Motor neuron (in vitro differentiated cells): ENCODE results near the gene MYLIP. TPM values are rescaled to one million over a fixed set of nuclear protein-coding genes. Genes with fewer than 3 reads are reported as not detected.

Source experiments
- ATAC-seq, 8 experiments: fragments of 200-7000 bp; cut with Tn5 transposase; replicated peaks in 6 of 8; 2 replicates each; pipeline ENCODE4 v1.8.0; 2021; ENCODE audit warnings: mild to moderate bottlenecking in 8 of 8, moderate library complexity in 8 of 8
- H3K27ac ChIP-seq, 2 donors: fragments of 250-450 bp; sonication (Bioruptor Pico); 2 replicates each; pipeline ENCODE4 v1.9.0; 2021; ENCODE audit warnings: antibody characterized with exemption in 2 of 2, mild to moderate bottlenecking in 2 of 2, moderate library complexity in 1 of 2
- H3K4me1 ChIP-seq, 2 donors: fragments of 250-450 bp; sonication (Bioruptor Pico); replicated peaks in 1 of 2; 2 replicates each; pipeline ENCODE4 v1.6.1; 2021; ENCODE audit warnings: antibody characterized with exemption in 2 of 2, mild to moderate bottlenecking in 2 of 2, moderate library complexity in 1 of 2
- H3K4me3 ChIP-seq, 5 donors: fragments of 250-450 bp; sonication (Bioruptor Pico); 2 replicates each; pipeline ENCODE4 v1.9.0; 2021; ENCODE audit warnings: antibody characterized with exemption in 5 of 5, mild to moderate bottlenecking in 5 of 5, moderate library complexity in 4 of 5
- WGBS, 10 experiments: fragments of 450-650 bp; shearing (Covaris generic); methylation state at CpG; one replicate each; pipeline ENCODE4 v1.0.0; 2022; 5-methylcytosine and 5-hydroxymethylcytosine counted together
- in situ Hi-C, 9 experiments: fragments of 400-800 bp; cut with MboI; loops; one replicate each; pipeline ENCODE4 v1.15.0; 2021; ENCODE audit warnings: low sequenced_read_pairs in 9 of 9, low pct_unique_long_range_greater_than_20kb in 2 of 9; ENCODE audit not compliant: unreplicated experiment in 9 of 9
- total RNA-seq, 8 experiments: library from RNA; unstranded; fragments of 300-600 nt; gene quantifications; 2 replicates each; pipeline versions ENCODE4 v1.2.3 to v1.2.4, GENCODE V29; 2022

Gene MYLIP
- total RNA-seq, 8 experiments from 2014 or later: 7.5 to 36.2 (median 15.6) TPM

DNA sequence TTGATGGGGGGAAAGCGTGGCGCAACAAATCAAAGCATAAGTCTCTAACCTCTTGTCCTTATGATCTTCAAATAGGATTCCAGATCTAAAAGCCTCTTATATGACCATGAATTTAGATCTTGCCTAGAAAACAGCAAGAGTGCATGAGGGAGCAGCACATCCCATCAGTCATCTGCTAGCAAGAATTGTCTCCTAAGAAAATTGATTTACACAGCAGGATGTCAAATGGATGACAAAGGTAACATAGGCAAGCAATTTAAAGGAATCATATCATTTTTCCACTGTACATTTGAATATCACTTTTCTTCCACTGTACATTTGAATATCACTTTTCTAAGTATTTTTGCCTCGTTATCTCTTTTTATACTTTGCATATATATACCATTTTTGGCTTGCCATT lies 7.5 kb upstream of the MYLIP start:
- Histone ChIP-seq H3K27ac (no peak overlapping the region), H3K4me3 (no peak overlapping the region), H3K4me1 (peaks cover 0 to 4% of the 10 kb centered on the region in 2 donors)
- no peak for ATAC-seq
- in situ Hi-C loops: no loop called here
- WGBS, 10 experiments: 63 to 100% (median 88%) methylated on average over 1 to 3 of the region's 3 CpGs

DNA sequence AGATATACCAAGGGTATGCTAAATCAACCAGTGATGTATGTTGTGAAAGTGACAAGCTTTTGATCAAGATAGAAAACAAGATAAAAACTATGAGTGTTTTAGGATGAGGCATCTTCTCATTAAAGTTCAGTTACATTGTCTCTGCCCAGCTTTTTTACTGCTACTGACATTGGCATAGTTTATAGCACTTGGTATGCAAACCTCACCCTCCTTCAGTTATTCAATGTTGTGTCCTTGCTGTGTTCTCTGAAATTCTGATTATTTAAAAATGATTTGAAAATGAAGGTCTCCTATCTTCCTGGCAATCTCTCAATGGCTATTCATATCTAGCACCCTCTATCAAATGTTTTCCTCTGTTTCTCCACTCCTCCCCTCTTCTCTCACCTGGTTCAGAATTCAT lies 6.7 kb upstream of the MYLIP start:
- in situ Hi-C loops: no loop called here
- peak in 3 of 8 experiments; percentile 60 to 71 (median 71) for ATAC-seq
- no peak overlapping the region for H3K27ac ChIP-seq
- H3K4me1 ChIP-seq: peaks cover 0 to 4% of the 10 kb centered on the region in 2 donors
- H3K4me3 ChIP-seq: no peak overlapping the region

DNA sequence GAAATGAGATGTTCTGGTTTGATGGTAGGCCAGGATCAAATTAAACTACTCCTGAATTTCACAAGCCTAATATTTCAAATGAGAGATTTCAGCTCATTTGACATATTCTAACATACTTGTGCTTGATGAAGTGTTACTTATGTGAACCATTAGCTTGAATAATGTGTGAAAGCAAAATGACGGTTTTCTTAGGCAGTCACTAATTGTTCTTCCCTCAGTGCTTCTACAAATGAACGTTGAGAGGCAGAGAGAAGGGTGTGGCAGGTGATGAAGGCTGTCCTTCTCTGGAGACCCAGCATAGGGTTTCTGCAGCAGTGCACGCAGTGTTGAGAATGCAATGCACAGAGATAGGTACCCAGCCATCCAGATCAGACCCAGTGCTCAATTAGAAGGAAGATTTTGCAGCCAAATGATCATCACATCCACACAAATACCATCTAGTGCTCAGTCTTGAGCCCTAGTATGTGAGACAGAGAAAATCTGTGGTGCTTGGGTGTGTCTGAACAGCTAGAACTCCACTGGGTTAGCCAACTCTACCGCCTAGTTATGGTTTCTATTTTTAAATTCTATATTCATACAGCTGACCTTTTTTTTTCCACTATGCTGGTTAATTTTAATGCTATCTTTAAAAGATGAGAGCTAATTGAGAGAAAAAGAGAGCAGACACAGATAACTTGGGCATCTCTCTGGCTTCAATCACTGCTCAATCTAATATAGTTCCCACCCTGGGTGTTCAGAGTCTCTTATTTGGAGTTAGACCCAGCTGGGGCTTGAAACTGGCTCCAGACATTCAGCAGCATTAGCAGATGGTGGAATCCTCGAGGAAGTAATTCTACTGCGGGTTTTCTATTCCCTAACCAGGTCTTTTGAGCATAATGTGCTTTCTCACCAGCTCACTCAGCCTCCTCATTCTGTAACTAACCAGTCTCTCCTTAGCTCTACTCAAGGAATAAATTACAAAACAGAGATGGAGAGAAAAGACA lies 4.4 kb upstream of the MYLIP start:
- no peak overlapping the region for H3K4me3 ChIP-seq
- peaks cover 0 to 4% of the 10 kb centered on the region in 2 donors for H3K4me1 ChIP-seq
- no peak for ATAC-seq
- in situ Hi-C loops: no loop called here
- H3K27ac ChIP-seq: no peak overlapping the region
- WGBS, 10 experiments: 0 to 96% (median 32%) methylated on average over 1 to 5 of the region's 6 CpGs; no CpG with 5 or more reads in 1 of the 10 experiments

DNA sequence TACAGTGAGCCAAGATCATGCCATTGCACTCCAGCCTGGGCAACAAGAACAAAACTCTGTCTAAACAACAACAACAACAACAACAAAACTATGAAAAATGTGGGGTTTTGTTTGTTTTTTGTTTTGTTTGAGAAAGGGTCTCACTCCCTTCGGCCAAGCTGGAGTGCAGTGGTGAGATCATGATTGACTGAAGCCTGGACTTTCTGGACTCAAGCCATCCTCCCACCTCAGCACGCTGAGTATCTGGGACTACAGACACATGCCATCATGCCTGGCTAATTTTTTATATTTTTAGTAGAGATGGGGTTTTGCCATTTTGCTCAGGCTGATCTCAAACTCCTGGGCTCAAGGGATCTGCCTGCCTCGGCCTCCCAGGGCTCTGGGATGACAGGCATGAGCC lies 2.8 kb upstream of the MYLIP start:
- ATAC-seq: no peak
- Histone ChIP-seq H3K27ac (no peak overlapping the region), H3K4me3 (no peak overlapping the region), H3K4me1 (peaks cover 1 to 10% of the 10 kb centered on the region in 2 donors)
- WGBS, 10 experiments: 63 to 100% (median 80%) methylated on average over 1 to 2 of the region's 3 CpGs; no CpG with 5 or more reads in 3 of the 10 experiments
- in situ Hi-C loops: no loop called here

- peaks cover 5 to 18% of the 10 kb centered on the region in 2 donors for H3K4me1 ChIP-seq
- in situ Hi-C loops: no loop called here
- H3K4me3 ChIP-seq: no peak overlapping the region
- ATAC-seq: no peak
- 56 to 100% (median 87%) methylated on average over 1 to 5 of the region's 5 CpGs; no CpG with 5 or more reads in 2 of the 10 experiments for WGBS, 10 experiments
- H3K27ac ChIP-seq: no peak overlapping the region
Measured at GRCh38 chr6:16126861-16127260, 2.0 kb upstream of the MYLIP start.

- ATAC-seq: no peak
- in situ Hi-C loops: no loop called here
Measured at GRCh38 chr6:16127471-16127870, 1.4 kb upstream of the MYLIP start.

GRCh38 chr6:16129623-16130401 lies 926 bp downstream of the MYLIP start:
- H3K27ac ChIP-seq: no peak overlapping the region
- H3K4me1 ChIP-seq: peaks cover 8 to 16% of the 10 kb centered on the region in 2 donors
- in situ Hi-C loops: no loop called here
- ATAC-seq: peak in 2 of 8 experiments; percentile 0 to 1
- peak overlapping the region; percentile 80 to 91 (median 85) for H3K4me3 ChIP-seq
- 0 to 30% (median 0%) methylated on average over 3 to 11 of the region's 36 CpGs; no CpG with 5 or more reads in 2 of the 10 experiments for WGBS, 10 experiments

More at GRCh38 chr6:16127471-16127870, 1.4 kb upstream of the MYLIP start:
- H3K4me3 ChIP-seq: no peak overlapping the region
- H3K4me1 ChIP-seq: peaks cover 8 to 20% of the 10 kb centered on the region in 2 donors
- H3K27ac ChIP-seq: no peak overlapping the region
- 70 to 100% (median 90%) methylated on average over 1 to 12 of the region's 12 CpGs; no CpG with 5 or more reads in 2 of the 10 experiments for WGBS, 10 experiments

DNA sequence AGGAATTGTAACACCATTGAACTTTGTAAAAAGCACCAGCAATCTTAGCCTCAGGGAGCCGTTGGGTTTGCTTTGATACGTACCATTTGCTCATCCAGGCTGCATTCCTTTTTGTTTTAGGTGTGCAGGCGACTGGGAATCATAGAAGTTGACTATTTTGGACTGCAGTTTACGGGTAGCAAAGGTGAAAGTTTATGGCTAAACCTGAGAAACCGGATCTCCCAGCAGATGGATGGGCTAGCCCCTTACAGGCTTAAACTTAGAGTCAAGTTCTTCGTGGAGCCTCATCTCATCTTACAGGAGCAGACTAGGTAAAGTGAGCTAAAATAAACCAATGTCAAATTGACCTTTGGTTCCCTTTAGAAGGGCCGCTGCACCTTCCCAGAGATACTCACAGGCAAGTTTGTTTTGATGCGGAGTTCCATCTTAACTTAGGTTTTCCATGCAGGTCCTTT lies 1.6 kb downstream of the MYLIP start:
- 3 to 60% (median 14%) methylated on average over 1 to 7 of the region's 8 CpGs for WGBS, 10 experiments
- peaks cover 8 to 16% of the 10 kb centered on the region in 2 donors for H3K4me1 ChIP-seq
- H3K27ac ChIP-seq: no peak overlapping the region
- no peak for ATAC-seq
- in situ Hi-C loops: no loop called here
- peak overlapping the region; percentile 80 to 91 (median 85) for H3K4me3 ChIP-seq

- in situ Hi-C loops: no loop called here
- 0 to 50% (median 6%) methylated on average over 1 to 3 of the region's 3 CpGs for WGBS, 10 experiments
- Histone ChIP-seq H3K4me3 (peak overlapping the region; percentile 80 to 91 (median 85)), H3K27ac (no peak overlapping the region), H3K4me1 (peaks cover 8 to 16% of the 10 kb centered on the region in 2 donors)
- ATAC-seq: no peak
Measured at GRCh38 chr6:16130932-16131387, 2.1 kb downstream of the MYLIP start.

- no peak overlapping the region for H3K27ac ChIP-seq
- H3K4me1 ChIP-seq: peaks cover 8 to 16% of the 10 kb centered on the region in 2 donors
- ATAC-seq: no peak
- in situ Hi-C loops: no loop called here
- no peak overlapping the region for H3K4me3 ChIP-seq
Measured at GRCh38 chr6:16132909-16133308, 4.0 kb downstream of the MYLIP start.

- in situ Hi-C loops: no loop called here
- H3K27ac ChIP-seq: no peak overlapping the region
- peaks cover 8 to 16% of the 10 kb centered on the region in 2 donors for H3K4me1 ChIP-seq
- 29 to 100% (median 65%) methylated on average over 1 of the region's 1 CpG for WGBS, 10 experiments
- no peak for ATAC-seq
- no peak overlapping the region for H3K4me3 ChIP-seq
Measured at GRCh38 chr6:16134430-16134829, 5.5 kb downstream of the MYLIP start.

DNA sequence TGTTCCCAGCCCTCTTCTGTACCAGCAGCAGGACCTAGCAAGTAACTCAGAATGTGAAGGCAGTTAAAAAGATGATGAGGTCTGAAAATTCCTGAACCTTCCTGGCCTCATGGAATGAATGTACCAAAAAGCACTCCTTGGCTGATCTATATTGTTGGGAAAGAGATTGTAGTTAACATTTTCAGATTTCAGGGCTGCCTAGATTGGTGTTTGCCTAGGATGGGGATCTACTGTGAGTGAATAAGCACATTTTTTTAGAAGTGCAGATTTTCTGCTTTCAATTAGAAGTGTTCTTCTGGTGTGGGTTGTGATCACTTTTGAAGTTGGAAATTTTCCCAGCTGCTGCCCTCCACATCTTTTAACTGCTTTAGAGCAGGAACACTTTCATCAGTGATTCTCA lies 6.2 kb downstream of the MYLIP start:
- Histone ChIP-seq H3K4me1 (peaks cover 8 to 16% of the 10 kb centered on the region in 2 donors), H3K27ac (no peak overlapping the region), H3K4me3 (no peak overlapping the region)
- in situ Hi-C loops: no loop called here
- ATAC-seq: no peak

DNA sequence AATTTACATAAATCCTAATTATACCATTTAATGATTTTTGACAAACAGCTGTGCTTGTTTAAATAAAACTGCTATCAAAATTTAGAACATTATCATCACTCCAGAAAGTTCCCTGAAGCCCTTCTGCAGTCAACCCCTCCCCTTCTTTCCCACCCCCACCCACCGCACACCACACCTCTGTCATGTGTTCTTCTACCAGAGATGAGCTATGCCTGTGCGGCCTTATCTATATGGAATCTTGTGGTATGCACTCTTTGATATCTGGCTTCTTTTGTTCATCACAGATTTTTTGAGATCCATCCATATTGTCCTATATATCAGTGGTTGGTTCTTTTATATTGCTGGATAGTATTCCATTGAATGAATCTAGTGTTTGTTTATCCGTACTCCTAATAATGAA lies 7.2 kb downstream of the MYLIP start:
- Histone ChIP-seq H3K4me1 (peaks cover 6 to 10% of the 10 kb centered on the region in 2 donors), H3K27ac (no peak overlapping the region), H3K4me3 (no peak overlapping the region)
- in situ Hi-C loops: no loop called here
- WGBS, 10 experiments: 0 to 100% (median 100%) methylated on average over 1 to 2 of the region's 3 CpGs; no CpG with 5 or more reads in 4 of the 10 experiments
- ATAC-seq: peak in 1 of 8 experiments; percentile 23
